H1 (cell line): Measurements from ENCODE around the gene CLEC16A. TPM values are rescaled to one million over a fixed set of nuclear protein-coding genes. Genes with fewer than 3 reads are reported as not detected.

Experiments used
- CBX8 ChIP-seq: fragments of 300-800, 300-1000 bp; sonication (generic); IDR thresholded peaks from 2 replicates; pipeline ENCODE4 v1.7.1; 2016; ENCODE audit warnings: low read depth, low read length, borderline replicate concordance
- CHD2 ChIP-seq: IDR thresholded peaks from 2 replicates; pipeline ENCODE4 v1.6.1; 2012; ENCODE audit warnings: low read length, improper control_type of control experiment
- EP300 ChIP-seq, 2 experiments: IDR thresholded peaks; 1 replicate in 1 of 2; 2 replicates in 1 of 2; pipeline ENCODE4 v1.6.1; 2011 to 2012; ENCODE audit warnings: low read depth in 2 of 2, low read length in 2 of 2, mild to moderate bottlenecking in 2 of 2, borderline replicate concordance in 1 of 2, inconsistent platforms in 1 of 2, moderate library complexity in 1 of 2
- GTF2F1 ChIP-seq: IDR thresholded peaks from 2 replicates; pipeline ENCODE4 v1.6.1; 2012; ENCODE audit warnings: low read depth, low read length, improper control_type of control experiment, borderline replicate concordance
- HDAC6 ChIP-seq: IDR thresholded peaks from one replicate; pipeline ENCODE4 v1.7.1; 2012; ENCODE audit warnings: low read depth, mild to moderate bottlenecking, inconsistent platforms, low read length, moderate library complexity
- JUND ChIP-seq: IDR thresholded peaks from 2 replicates; pipeline ENCODE4 v1.6.1; 2011; ENCODE audit warnings: mild to moderate bottlenecking, improper control_type of control experiment, low read length
- RFX5 ChIP-seq: IDR thresholded peaks from 2 replicates; pipeline ENCODE4 v1.6.1; 2011; ENCODE audit warnings: low read depth, low read length, improper control_type of control experiment, borderline replicate concordance
- RXRA ChIP-seq: IDR thresholded peaks from 2 replicates; pipeline ENCODE4 v1.6.1; 2011; ENCODE audit warnings: low read depth, mild to moderate bottlenecking, low read length, moderate library complexity; ENCODE audit not compliant: insufficient read depth
- TAF7 ChIP-seq: optimal IDR thresholded peaks from 2 replicates; pipeline ENCODE3; 2011; ENCODE audit warnings: low read depth, mild to moderate bottlenecking, inconsistent platforms, low read length, moderate library complexity, borderline replicate concordance
- polyA plus RNA-seq, 7 experiments: library from polyadenylated mRNA; depleted of rRNA in 3 of 7; stranded (reverse) in 5 of 7; unstranded in 2 of 7; fragments of >200 nt in 5 of 7; fragments of 200-250 nt in 2 of 7; gene quantifications; 1 replicate in 5 of 7; 2 replicates in 1 of 7; 4 replicates in 1 of 7; pipeline versions ENCODE4 v1.2.1 to v1.2.3, GENCODE V29; 2011 to 2013; ENCODE audit warnings: missing spikeins in 2 of 7, mixed read lengths in 2 of 7
- total RNA-seq: library from RNA; stranded (reverse); fragmentation: NEBNext Ultra II Directional; extraction: Animal tissue kit (Norgen Biotek cat#: 25700); gene quantifications from 2 replicates; pipeline ENCODE4 v1.2.1, GENCODE V29; 2021
- TF ChIP-seq, protein P1 (sequence below): fragments of 300-600 bp; sonication (generic); IDR thresholded peaks from 2 replicates; pipeline ENCODE4 v1.7.1; 2012; ENCODE audit warnings: low read length, moderate library complexity, mild to moderate bottlenecking, inconsistent platforms; ENCODE audit not compliant: insufficient replicate concordance

Gene CLEC16A
- total and polyA plus RNA-seq, 2 of the 8 experiments (the other 6 are each of a cell fraction or from before 2014, with no cell fraction given), result 7.6 to 19.3 TPM

DNA sequence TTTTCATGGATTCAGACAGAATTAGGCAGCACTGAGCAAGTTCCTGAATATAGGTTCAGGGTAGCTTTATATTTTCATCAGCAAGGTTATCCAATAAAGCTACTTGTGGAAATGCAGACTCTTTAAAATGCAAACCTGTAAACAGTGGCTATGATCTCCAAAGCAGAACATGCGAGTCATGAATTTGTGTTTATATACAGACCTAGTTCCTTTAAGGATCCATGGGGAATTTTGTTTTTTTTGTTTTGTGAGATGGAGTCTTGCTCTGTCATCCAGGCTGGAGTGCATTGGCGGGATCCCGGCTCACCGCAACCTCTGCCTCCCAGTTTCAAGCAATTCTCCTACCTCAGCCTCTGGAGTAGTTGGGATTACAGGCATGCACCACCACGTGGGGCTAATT is 14.8 kb downstream of the CLEC16A start (continued):
- TF ChIP-seq, protein P1, sequence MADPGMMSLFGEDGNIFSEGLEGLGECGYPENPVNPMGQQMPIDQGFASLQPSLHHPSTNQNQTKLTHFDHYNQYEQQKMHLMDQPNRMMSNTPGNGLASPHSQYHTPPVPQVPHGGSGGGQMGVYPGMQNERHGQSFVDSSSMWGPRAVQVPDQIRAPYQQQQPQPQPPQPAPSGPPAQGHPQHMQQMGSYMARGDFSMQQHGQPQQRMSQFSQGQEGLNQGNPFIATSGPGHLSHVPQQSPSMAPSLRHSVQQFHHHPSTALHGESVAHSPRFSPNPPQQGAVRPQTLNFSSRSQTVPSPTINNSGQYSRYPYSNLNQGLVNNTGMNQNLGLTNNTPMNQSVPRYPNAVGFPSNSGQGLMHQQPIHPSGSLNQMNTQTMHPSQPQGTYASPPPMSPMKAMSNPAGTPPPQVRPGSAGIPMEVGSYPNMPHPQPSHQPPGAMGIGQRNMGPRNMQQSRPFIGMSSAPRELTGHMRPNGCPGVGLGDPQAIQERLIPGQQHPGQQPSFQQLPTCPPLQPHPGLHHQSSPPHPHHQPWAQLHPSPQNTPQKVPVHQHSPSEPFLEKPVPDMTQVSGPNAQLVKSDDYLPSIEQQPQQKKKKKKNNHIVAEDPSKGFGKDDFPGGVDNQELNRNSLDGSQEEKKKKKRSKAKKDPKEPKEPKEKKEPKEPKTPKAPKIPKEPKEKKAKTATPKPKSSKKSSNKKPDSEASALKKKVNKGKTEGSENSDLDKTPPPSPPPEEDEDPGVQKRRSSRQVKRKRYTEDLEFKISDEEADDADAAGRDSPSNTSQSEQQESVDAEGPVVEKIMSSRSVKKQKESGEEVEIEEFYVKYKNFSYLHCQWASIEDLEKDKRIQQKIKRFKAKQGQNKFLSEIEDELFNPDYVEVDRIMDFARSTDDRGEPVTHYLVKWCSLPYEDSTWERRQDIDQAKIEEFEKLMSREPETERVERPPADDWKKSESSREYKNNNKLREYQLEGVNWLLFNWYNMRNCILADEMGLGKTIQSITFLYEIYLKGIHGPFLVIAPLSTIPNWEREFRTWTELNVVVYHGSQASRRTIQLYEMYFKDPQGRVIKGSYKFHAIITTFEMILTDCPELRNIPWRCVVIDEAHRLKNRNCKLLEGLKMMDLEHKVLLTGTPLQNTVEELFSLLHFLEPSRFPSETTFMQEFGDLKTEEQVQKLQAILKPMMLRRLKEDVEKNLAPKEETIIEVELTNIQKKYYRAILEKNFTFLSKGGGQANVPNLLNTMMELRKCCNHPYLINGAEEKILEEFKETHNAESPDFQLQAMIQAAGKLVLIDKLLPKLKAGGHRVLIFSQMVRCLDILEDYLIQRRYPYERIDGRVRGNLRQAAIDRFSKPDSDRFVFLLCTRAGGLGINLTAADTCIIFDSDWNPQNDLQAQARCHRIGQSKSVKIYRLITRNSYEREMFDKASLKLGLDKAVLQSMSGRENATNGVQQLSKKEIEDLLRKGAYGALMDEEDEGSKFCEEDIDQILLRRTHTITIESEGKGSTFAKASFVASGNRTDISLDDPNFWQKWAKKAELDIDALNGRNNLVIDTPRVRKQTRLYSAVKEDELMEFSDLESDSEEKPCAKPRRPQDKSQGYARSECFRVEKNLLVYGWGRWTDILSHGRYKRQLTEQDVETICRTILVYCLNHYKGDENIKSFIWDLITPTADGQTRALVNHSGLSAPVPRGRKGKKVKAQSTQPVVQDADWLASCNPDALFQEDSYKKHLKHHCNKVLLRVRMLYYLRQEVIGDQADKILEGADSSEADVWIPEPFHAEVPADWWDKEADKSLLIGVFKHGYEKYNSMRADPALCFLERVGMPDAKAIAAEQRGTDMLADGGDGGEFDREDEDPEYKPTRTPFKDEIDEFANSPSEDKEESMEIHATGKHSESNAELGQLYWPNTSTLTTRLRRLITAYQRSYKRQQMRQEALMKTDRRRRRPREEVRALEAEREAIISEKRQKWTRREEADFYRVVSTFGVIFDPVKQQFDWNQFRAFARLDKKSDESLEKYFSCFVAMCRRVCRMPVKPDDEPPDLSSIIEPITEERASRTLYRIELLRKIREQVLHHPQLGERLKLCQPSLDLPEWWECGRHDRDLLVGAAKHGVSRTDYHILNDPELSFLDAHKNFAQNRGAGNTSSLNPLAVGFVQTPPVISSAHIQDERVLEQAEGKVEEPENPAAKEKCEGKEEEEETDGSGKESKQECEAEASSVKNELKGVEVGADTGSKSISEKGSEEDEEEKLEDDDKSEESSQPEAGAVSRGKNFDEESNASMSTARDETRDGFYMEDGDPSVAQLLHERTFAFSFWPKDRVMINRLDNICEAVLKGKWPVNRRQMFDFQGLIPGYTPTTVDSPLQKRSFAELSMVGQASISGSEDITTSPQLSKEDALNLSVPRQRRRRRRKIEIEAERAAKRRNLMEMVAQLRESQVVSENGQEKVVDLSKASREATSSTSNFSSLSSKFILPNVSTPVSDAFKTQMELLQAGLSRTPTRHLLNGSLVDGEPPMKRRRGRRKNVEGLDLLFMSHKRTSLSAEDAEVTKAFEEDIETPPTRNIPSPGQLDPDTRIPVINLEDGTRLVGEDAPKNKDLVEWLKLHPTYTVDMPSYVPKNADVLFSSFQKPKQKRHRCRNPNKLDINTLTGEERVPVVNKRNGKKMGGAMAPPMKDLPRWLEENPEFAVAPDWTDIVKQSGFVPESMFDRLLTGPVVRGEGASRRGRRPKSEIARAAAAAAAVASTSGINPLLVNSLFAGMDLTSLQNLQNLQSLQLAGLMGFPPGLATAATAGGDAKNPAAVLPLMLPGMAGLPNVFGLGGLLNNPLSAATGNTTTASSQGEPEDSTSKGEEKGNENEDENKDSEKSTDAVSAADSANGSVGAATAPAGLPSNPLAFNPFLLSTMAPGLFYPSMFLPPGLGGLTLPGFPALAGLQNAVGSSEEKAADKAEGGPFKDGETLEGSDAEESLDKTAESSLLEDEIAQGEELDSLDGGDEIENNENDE, result no peak
- TF ChIP-seq TAF7 (no peak), RFX5 (no peak), RXRA (no peak), JUND (no peak), GTF2F1 (no peak), EP300 (IDR thresholded peaks at IDR 0.05; ENCODE audit: borderline replicate concordance in 1 of 2, low read depth in 2 of 2, low read length in 2 of 2) (no peak), CHD2 (no peak), CBX8 (no peak), HDAC6 (no peak)
